Measurements from ENCODE around the gene SP2. TPM values are rescaled to one million over a fixed set of nuclear protein-coding genes. Genes with fewer than 3 reads are reported as not detected.

The SP2 gene
- total and polyA plus RNA-seq, 2 of the 8 experiments (the other 6 are each of a cell fraction or from before 2014, with no cell fraction given) = 5.6 to 13.8 TPM

DNA sequence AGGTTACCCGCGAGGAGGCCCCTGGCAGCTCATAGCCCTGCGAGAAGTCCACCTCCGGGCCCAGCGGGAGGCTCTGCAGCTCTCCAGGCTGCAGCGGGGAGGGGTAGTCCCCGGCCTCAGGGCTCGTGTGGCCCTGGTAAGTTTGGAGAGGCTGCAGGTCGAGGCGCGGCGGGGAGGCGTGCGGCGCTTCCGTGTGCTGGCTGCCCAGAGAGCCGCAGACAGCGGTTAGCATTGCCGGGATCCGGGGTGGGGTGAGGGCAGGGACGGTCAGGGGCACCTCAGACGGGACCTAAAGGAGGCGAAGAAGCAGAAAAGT is 47.9 kb upstream of the SP2 start:
- Histone ChIP-seq H3K79me1 (ENCODE audit: low read depth, low read length) (no peaks in the 10 kb centered on the region), H4K5ac (ENCODE audit: insufficient read length, low read depth, low read length) (no peak overlapping the region), H3K9me3 (ENCODE audit: insufficient read depth in 2 of 2, low read depth in 1 of 2, low read length in 1 of 2) (no peaks in the 10 kb centered on the region), H3K23ac (ENCODE audit: insufficient read length) (no peak overlapping the region), H2AK5ac (ENCODE audit: low read depth, low read length) (no peak overlapping the region), H3K4me1 (replicated peaks in 1 of 4; ENCODE audit: control insufficient read depth in 3 of 4, insufficient read depth in 4 of 4, low read length in 3 of 4) (peaks cover 4 to 37% (median 19%) of the 10 kb centered on the region in 4 experiments), H3K4me3 (ENCODE audit: extremely low read depth in 1 of 4, insufficient read depth in 2 of 4, low read depth in 3 of 4, low read length in 4 of 4) (peak overlapping the region; percentile 23 to 58 (median 30); a peak in 7 of 8 replicates), H3K4ac (replicated peaks; ENCODE audit: insufficient read length, low read depth, low read length) (no peak overlapping the region), H2BK5ac (ENCODE audit: low read depth, low read length) (no peak overlapping the region), H3K27ac (ENCODE audit: low read depth, low read length) (no peak overlapping the region), H4K20me1 (replicated peaks in 1 of 2; ENCODE audit: control insufficient read depth in 1 of 2, insufficient read depth in 2 of 2, low read length in 2 of 2) (peaks cover 3 to 5% of the 10 kb centered on the region in 2 experiments), H2BK12ac (ENCODE audit: low read depth, low read length) (peak overlapping the region; percentile 4; the same call in 1 of the 2 replicates), H3K79me2 (ENCODE audit: control insufficient read depth in 1 of 2, insufficient read depth in 2 of 2, low read length in 2 of 2) (no peaks in the 10 kb centered on the region), H2BK20ac (ENCODE audit: low read length) (no peak overlapping the region), H3K4me2 (ENCODE audit: insufficient read depth in 1 of 2, low read depth in 2 of 2, low read length in 2 of 2) (peak overlapping the region; percentile 73 to 82), H3K23me2 (ENCODE audit: low read depth, low read length) (peaks cover 23% of the 10 kb centered on the region), H2BK15ac (ENCODE audit: low read length) (peak overlapping the region; percentile 49; the same call in 1 of the 2 replicates), H3K9ac (replicated peaks in 1 of 4; ENCODE audit: extremely low read depth in 1 of 4, low read depth in 3 of 4, low read length in 3 of 4) (no peak overlapping the region), H2AFZ (ENCODE audit: low read length) (no peak overlapping the region), H3K36me3 (ENCODE audit: control insufficient read depth in 2 of 4, insufficient read depth in 4 of 4, low read length in 3 of 4) (no peaks in the 10 kb centered on the region), H3K56ac (replicated peaks; ENCODE audit: insufficient read length, low read depth, low read length) (no peak overlapping the region), H3K18ac (ENCODE audit: extremely low read depth, low read length) (no peak overlapping the region), H3K27me3 (replicated peaks in 1 of 4; ENCODE audit: control insufficient read depth in 3 of 4, extremely low read depth in 1 of 4, insufficient read depth in 3 of 4, low read length in 3 of 4) (peaks cover 55 to 84% (median 75%) of the 10 kb centered on the region in 4 experiments), H3K14ac (ENCODE audit: insufficient read length) (no peak overlapping the region), H4K91ac (replicated peaks; ENCODE audit: insufficient read length, low read length) (no peak overlapping the region), H2BK120ac (replicated peaks; ENCODE audit: low read depth, low read length) (no peak overlapping the region), H4K8ac (ENCODE audit: extremely low read depth, insufficient read depth, low read length) (peak overlapping the region; percentile 75; the same call in 1 of the 2 replicates)
- CTCF ChIA-PET (ENCODE audit: partially characterized antibody) = interaction anchor here (0.7 to 33.0 kb wide), 26 partner anchors 4 to 747 kb away, joined by 3 to 1206 read pairs (median 7); partner anchors contain the start of genes CDK5RAP3, LRRC46, MRPL10 and OSBPL7
- POLR2A ChIA-PET (ENCODE audit: partially characterized antibody) = interaction anchor here (0.7 to 12.4 kb wide), 12 partner anchors 12 to 208 kb away, joined by 3 to 134 read pairs (median 4); partner anchors contain the start of gene SP2
- DNase-seq (ENCODE audit: low read depth in 1 of 2, low spot score in 2 of 2) (no peak), FAIRE-seq (no peak)
- 14% methylated on average over 22 of the region's 23 CpGs; no CpG with 5 or more reads in 1 of the 2 experiments for WGBS, 2 experiments (ENCODE audit: extremely low coverage in 1 of 2, insufficient coverage in 1 of 2, insufficient read length in 1 of 2, insufficient replicate concordance in 2 of 2, low coverage in 1 of 2, low lambda C conversion rate in 2 of 2, missing lambda C conversion rate in 1 of 2)
